Measurements from ENCODE around the gene WLS.
"Not testable (repeated sequence)": the region's sequence is repeated elsewhere in the genome, so short reads cannot be mapped to it uniquely, and the experiment has no call there.

Gene WLS

GRCh38 chr1:68198752-68199151, 33.6 kb downstream of the WLS start:
- no peak for DNase-seq (ENCODE audit: low spot score)

GRCh38 chr1:68197891-68198290, 34.4 kb downstream of the WLS start:
- no peak for DNase-seq (ENCODE audit: low spot score)

GRCh38 chr1:68197461-68197860, 34.9 kb downstream of the WLS start:
- DNase-seq (ENCODE audit: low spot score), result no peak

DNA sequence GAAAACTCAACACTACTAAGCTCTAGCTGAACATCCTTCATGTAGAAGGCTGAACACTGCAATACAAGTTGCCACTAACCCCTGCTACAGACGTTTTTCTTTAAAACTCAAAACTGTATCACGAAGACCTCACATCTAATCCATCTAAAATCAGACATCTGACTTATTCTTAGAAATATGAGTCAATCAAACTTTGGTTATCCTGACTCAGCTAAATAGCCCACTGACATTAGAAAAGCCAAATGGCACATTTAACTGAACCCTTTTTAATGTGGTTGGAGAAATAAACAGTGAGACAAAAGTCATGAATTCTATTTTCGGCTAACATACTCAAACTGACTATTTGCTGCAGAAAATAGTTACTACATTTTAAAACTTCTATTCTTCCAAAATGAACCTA, 35.6 kb downstream of the WLS start:
- no peak for DNase-seq (ENCODE audit: low spot score)

GRCh38 chr1:68191717-68192116, 40.6 kb downstream of the WLS start:
- DNase-seq (ENCODE audit: low spot score), result no peak

DNA sequence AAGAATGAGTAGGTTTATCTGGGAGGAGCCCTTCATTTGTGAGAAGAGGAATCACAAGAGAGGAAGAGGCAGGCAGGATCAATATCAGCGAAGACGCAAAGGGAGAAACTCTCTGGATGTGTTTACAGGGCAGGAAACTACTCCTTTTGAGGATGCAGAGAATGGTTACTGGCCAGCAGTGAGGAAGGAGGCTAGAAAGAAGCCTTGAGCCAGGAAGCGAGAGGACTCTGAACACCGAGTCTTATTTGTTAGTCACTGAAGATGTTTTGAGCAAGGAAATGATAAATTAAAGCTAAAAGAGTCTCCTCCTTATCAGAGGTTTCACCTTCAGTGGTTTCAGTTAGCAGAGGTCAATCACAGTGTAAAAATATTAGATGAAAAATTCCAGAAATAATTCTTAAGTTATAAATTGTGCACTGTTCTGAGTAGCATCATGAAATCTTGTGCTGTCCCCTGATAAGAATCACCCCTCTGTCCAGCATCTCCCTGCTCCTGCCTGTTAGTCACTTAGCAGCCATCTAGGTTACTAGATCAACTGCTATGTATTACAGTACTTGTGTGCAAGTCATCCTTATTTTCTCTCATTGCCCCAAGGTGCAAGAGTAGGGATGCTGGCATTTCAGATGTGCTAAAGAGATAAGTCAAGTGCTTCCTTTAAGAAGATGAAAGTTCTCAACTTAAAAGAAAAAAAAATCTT, 43.5 kb downstream of the WLS start:
- no peak for DNase-seq (ENCODE audit: low spot score)

DNA sequence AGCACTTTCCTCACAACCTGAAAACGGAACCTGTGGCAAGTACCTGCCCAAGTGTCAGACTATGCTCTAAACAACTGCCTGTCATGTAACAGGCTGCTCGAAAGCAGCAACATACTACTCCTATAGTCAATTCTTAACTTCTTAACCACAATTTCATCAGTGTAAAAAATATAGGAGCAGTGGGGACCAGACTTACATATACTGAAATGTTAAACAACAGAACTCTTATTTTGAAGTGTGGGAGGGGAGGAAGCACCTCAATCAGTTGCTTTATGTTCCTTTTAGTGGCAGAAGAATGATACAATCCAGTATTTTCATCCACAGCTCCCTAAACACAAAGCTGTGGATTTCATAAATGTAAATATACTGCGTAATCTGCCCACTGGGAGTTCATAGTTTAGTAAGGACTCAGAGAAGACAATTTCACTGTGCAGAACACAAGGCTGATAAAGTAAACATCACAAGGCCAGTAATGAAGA, 44.2 kb downstream of the WLS start:
- no peak for DNase-seq (ENCODE audit: low spot score)

DNA sequence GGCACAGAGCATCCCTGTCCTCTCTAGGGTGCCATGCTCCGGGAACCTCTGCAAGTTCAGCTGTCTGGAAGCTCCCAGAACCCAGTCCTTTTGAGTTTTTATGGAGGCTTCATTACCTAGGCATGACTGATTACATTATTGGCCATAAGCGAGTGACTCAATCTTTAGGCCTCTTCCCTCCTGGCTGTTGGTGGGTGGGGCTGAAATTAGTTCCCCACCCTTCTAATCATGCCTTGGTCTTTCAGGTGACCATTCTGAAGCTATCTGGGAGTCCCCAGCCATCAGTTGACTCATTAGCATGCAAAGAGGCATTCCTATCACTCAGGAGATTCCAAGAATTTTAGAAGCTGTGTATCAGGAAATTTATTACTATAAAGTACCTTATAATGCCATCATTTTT, 46.6 kb downstream of the WLS start:
- DNase-seq (ENCODE audit: low spot score), result no peak

- no peak for DNase-seq (ENCODE audit: low spot score)
Measured at GRCh38 chr1:68183895-68184294, 48.4 kb downstream of the WLS start.

- DNase-seq (ENCODE audit: low spot score), result no peak
Measured at GRCh38 chr1:68181165-68181556, 51.2 kb downstream of the WLS start.

DNA sequence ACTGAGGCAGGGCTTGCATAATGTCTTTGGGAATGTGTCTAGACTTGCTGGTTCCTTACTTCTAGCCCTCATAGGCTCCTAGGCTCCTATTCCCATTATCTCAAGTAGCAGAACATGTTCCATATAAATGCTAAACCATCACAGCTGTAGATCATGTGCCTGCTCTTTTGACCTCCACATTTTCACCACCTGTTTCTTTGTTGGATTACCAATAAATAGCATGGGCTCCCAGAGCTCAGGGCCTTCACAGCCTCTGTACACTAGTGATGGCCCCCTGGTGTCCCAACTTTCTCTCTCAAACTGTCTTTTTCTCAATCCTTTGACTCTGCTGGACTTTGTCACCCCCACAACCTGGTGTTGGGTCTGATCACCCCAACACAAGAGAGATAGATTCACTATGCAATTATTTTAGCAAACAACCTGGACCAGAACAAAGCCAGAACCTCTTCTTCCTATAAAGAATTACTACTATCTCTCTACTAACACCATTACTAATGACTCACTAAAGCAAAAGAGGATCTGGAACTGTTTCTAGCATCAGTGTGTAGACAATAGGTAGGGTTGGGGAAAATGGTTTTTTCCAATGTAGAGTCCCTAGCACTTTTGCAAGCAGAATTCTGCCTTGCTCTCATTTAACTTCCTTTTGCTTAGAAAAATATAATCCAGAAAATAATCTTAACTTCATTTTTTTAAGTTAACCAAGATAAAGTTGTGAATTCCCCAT, 51.7 kb downstream of the WLS start:
- no peak for DNase-seq (ENCODE audit: low spot score)

DNA sequence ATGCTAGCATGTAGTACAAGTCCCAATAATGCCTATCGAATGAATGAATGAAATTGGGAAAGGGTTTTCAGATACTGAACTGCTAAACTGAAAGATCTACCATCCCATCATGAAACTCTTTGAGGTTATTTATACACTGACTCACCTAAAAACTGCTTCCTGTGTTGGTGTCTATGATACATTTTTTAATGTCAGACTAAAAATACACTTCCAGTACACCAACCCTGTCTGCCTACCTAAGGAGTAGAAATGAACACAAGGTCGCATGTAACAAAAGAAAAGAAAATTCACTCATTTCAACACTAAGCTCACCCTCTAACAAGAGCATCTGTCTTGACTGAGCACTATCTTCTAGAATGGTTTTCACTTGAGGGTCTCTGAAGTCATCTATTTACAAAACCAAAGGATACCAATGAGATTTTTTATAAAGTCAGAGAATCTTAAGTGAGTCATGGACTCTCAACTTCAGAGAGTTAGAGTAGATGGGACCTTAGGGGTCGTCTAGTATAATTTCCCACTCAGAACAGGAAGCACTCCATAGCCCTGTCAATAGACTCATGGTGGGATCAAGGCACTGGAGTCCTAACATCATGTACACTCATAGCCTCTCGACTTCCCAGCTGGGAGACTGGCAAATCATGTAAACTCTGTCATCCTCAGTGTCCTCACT, 53.4 kb downstream of the WLS start:
- no peak for DNase-seq (ENCODE audit: low spot score)

DNA sequence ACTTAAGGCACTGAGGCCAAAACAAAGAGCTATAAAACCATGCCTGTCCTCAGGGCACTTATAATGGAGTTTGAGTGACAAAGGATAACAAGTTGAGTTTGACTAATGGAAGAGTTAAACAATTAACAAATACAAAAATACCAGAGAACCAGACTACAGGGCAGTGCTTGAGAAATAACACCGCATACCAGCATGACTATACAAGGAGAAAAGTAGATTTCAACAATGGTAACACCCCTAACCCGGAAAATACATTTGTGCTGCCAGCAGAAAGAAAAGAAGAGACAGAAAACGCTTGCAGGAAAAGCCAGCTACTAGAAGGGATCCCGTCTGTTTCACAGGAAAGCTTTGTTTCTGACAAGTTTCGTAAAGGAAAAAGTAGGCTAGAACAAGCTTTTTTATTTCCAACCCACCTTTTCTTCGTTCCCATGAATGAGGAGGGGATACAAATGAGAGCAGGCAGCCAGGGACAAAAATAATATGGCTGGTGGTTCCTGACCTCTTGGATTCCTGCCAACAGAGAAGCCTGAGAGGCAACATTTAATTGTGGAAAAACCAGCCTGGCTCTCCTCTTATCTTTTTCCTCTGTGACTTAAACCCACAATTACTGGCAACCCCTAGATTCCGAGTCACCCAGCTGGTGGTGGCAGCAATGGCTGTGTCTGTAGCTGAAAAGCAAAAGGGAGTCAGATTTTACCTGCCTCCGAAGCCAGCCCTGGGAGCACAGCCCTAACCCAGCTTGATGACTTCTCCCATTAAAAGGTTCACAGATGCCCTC, 56.5 kb downstream of the WLS start:
- no peak for DNase-seq (ENCODE audit: low spot score)

DNA sequence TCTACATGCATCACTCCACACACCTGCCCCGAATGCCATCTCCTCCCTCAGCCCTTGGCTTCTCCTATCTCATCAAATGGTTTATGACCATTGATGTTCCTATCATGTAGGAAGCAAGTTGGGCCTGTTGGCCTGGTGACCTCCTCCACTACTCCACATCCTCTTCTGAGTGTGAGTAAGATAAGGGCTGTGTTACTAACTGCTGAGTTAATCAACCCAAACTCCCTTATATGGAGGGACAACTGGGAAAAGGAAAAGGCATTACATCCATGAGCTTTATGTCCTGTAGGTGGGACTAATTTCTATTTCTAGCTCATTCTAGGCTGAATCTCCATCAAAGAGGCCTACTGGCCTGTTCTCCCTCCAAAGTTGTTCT, 57.6 kb downstream of the WLS start:
- no peak for DNase-seq (ENCODE audit: low spot score)

DNA sequence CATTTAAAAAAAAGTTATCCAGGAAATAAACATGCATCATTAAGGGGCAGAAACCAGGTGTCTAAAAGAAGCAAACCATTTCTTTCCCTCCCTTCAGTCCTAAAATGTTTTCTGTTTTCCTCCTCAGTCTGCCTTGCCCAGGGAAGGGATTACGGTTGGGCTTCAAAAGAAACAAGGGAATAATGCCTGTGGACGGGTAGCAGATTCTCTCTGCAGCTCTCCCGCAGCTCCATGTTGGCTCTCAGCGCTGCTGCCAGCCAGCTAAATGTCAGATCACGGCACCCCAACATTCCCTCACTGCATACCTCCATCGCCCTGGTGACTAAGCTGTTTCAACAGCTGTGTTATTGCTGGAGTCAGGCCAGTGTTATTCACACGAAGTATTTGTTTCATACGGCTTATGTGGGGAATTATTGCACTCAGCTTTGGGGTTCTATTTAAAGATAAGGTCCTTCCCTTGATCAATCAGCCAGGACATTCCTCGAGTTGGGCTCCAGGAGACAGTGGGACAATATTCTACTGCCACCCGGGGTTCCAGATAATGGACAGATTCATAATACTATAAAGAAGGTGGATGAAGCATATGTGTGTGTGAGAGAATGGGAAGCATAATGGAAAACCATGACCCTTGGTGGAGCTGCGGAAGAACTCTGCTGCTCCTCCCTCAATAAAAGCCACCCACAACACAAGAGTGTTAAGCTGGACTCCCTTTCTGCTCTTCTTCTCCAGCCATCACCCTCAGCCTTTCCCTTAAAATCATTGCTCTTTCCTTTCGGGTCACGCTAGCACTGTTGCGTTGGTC, 58.2 kb downstream of the WLS start:
- peak; percentile 40 for DNase-seq (ENCODE audit: low spot score)

GRCh38 chr1:68173283-68173935, 58.9 kb downstream of the WLS start:
- DNase-seq (ENCODE audit: low spot score), result no peak

- DNase-seq (ENCODE audit: low spot score), result not testable (repeated sequence)
Measured at GRCh38 chr1:68171795-68172194, 60.5 kb downstream of the WLS start.

DNA sequence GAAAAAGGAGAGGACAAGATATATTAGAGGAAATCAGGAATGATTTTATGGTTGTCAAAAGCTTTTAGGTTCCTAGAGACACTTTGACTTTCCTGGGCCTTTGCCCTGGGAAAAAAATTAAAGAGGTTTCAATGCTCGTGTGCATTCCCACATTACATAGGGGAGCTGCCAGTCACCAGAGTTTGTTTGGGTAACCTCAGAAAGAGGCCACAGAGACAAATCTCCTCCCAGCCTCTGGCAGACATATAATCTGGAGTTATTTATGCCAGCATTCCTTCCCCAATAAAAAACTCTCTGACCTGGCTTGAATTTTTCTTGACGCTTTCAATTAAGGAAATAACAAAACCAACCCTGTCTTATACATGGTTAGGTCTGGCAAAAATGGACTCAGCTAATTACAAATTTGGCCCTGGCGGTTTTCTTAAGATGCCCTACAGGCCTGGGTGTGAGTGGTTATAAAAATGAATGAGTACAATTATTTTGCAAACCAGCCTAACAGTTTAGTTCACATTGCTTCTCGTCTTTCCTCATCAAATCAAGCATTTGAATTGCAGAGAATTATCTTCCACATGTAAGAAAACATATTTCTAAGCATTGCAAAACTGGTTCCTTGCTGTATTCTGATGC, 63.7 kb downstream of the WLS start:
- DNase-seq (ENCODE audit: low spot score), result no peak

DNA sequence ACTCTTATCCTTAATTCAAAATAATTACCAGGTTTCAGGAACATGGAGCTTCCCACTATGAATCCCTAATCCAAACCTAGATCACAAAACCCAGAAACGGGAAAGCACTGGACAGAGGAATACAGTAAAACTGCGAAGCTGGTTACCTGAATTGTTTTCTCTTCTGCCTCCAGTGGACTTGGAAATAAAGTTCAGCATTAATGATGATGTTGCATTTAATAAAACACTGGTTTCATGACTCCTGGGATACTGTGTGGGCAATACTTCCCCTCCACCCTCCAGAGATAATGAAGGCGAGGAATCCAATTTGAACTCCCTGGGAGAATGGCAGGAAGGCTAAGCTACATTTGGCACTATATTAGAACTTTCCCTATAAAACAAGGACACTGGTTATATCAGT, 65.1 kb downstream of the WLS start:
- no peak for DNase-seq (ENCODE audit: low spot score)

DNA sequence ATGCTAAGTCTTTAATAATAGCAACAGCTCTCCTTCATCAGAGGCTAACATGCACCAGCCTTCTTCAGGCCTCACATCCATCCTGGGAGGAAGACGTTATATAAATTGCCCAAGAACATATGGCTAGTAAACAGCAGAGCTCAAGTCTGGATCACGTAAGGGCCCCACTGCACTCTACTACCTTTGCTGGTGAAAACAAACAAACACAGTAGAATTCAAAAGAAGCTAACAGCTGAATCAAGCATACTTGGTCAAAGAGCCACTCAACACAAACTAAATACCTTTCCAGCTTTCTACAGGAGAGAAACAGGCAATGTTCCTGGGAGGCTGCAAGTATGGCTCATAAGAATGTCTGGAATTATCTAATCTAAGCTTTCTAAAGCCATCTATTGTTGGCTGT, 66.0 kb downstream of the WLS start:
- DNase-seq (ENCODE audit: low spot score), result no peak

DNA sequence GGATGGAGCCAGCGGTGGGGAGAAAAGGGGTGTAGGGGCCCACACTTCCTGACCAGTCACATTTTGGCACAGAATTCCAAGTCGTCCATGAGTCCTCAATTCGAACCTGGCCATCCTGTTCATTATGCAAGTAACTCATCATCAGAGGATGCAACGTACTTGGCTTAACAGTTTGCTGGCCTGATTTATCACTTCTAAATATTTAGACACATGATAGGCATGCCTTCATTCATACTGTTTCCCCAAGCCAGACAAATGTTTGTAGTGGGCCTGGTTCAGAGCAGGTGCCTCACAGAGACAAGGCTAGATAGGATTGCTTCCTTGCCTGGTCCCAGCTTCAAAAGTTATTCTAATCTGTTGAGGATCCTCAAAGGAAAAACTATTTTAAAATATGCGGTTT, 66.7 kb downstream of the WLS start:
- DNase-seq (ENCODE audit: low spot score), result no peak

All from D341Med (cell line).